OCI-LY1 (cell line): ENCODE results near the gene POGK.
A peak's percentile ranks its signal among the peaks of the same experiment; 100 is the strongest.

Experiments
- H2AFZ ChIP-seq: fragments of 200-600 bp; sonication (generic), shearing (Covaris generic); 2 replicates; pipeline ENCODE4 v1.6.0; 2014; ENCODE audit warnings: antibody characterized with exemption, mild to moderate bottlenecking, low read length
- H3F3A ChIP-seq: fragments of 200-600 bp; sonication (generic), shearing (Covaris generic); 2 replicates; pipeline ENCODE4 v1.6.0; 2014; ENCODE audit warnings: mild to moderate bottlenecking, antibody characterized with exemption, low read length, moderate library complexity; ENCODE audit not compliant: insufficient read depth
- H3K27ac ChIP-seq: fragments of 200-600 bp; sonication (generic); 2 replicates; pipeline ENCODE4 v1.5.1; 2014; ENCODE audit warnings: low read length, mixed run types, mild to moderate bottlenecking, low read depth; ENCODE audit not compliant: poor library complexity, severe bottlenecking
- H3K27me3 ChIP-seq: fragments of 200-600 bp; sonication (generic); 2 replicates; pipeline ENCODE4 v1.6.0; 2014; ENCODE audit warnings: antibody characterized with exemption, mild to moderate bottlenecking, low read length, moderate library complexity; ENCODE audit not compliant: insufficient read depth
- H3K36me3 ChIP-seq: fragments of 200-600 bp; sonication (generic); 2 replicates; pipeline ENCODE4 v1.6.1; 2014; ENCODE audit warnings: mild to moderate bottlenecking, antibody characterized with exemption, low read length, moderate library complexity, mixed read lengths; ENCODE audit not compliant: insufficient read depth
- H3K4me1 ChIP-seq: fragments of 200-600 bp; sonication (generic); 2 replicates; pipeline ENCODE4 v1.5.1; 2014; ENCODE audit warnings: mild to moderate bottlenecking, low read length, moderate library complexity; ENCODE audit not compliant: insufficient read depth, severe bottlenecking
- H3K4me2 ChIP-seq: fragments of 200-600 bp; sonication (generic), shearing (Covaris generic); 2 replicates; pipeline ENCODE4 v1.6.1; 2014; ENCODE audit warnings: low read length
- H3K4me3 ChIP-seq: fragments of 200-600 bp; sonication (generic); 2 replicates; pipeline ENCODE4 v1.5.1; 2014; ENCODE audit warnings: low read length, low read depth, mild to moderate bottlenecking, mixed read lengths; ENCODE audit not compliant: poor library complexity, severe bottlenecking
- H3K79me2 ChIP-seq: fragments of 200-600 bp; shearing (Covaris generic); 2 replicates; pipeline ENCODE4 v1.6.1; 2016; ENCODE audit warnings: mixed run types, low read length, mixed read lengths; ENCODE audit not compliant: insufficient read depth
- H3K9ac ChIP-seq: fragments of 200-600 bp; sonication (generic), shearing (Covaris generic); 2 replicates; pipeline ENCODE4 v1.6.1; 2014; ENCODE audit warnings: mild to moderate bottlenecking, low read length, mixed read lengths
- H3K9me2 ChIP-seq: fragments of 200-600 bp; sonication (generic), shearing (Covaris generic); 2 replicates; pipeline ENCODE4 v1.6.1; 2014; ENCODE audit warnings: low read depth, mild to moderate bottlenecking, low read length, mixed read lengths
- H3K9me3 ChIP-seq: fragments of 200-600 bp; shearing (Covaris generic); 2 replicates; pipeline ENCODE4 v1.6.1; 2014; ENCODE audit warnings: low read length, mixed read lengths
- H4K20me1 ChIP-seq: fragments of 200-600 bp; sonication (generic), shearing (Covaris generic); 2 replicates; pipeline ENCODE4 v1.6.0; 2016; ENCODE audit warnings: mild to moderate bottlenecking, low read length; ENCODE audit not compliant: insufficient read depth
- CTCF ChIP-seq: fragments of 200-600 bp; sonication (generic), shearing (Covaris generic); IDR thresholded peaks from 2 replicates; pipeline ENCODE4 v1.5.1; 2017; ENCODE audit warnings: mild to moderate bottlenecking, antibody characterized with exemption, low read length, moderate library complexity, mixed read lengths
- EZH2 ChIP-seq: fragments of 200-600 bp; sonication (generic), shearing (Covaris generic); IDR thresholded peaks from 2 replicates; pipeline ENCODE4 v1.8.0; 2017; ENCODE audit warnings: borderline replicate concordance, mixed run types, mild to moderate bottlenecking, antibody characterized with exemption, low read length, moderate library complexity, mixed read lengths

Gene POGK

GRCh38 chr1:166882893-166883292 is 43.6 kb downstream of the POGK start:
- no peaks in the 10 kb centered on the region for H3F3A ChIP-seq
- H3K27me3 ChIP-seq = peaks cover 7% of the 10 kb centered on the region; the same call in 1 of the 2 replicates
- no peaks in the 10 kb centered on the region for H4K20me1 ChIP-seq
- no peak overlapping the region for H3K9ac ChIP-seq
- no peaks in the 10 kb centered on the region for H3K36me3 ChIP-seq
- H3K4me2 ChIP-seq = no peak overlapping the region
- H3K9me3 ChIP-seq = no peaks in the 10 kb centered on the region
- no peak overlapping the region for H3K27ac ChIP-seq
- no peak overlapping the region for H3K4me3 ChIP-seq
- TF ChIP-seq EZH2 (no peak), CTCF (no peak)
- no peak overlapping the region for H2AFZ ChIP-seq
- no peaks in the 10 kb centered on the region for H3K79me2 ChIP-seq
- peaks cover 3% of the 10 kb centered on the region for H3K4me1 ChIP-seq
- no peaks in the 10 kb centered on the region for H3K9me2 ChIP-seq

- H3K36me3 ChIP-seq = no peaks in the 10 kb centered on the region
- H3K9me2 ChIP-seq = no peaks in the 10 kb centered on the region
- no peaks in the 10 kb centered on the region for H3K9me3 ChIP-seq
- H4K20me1 ChIP-seq = no peaks in the 10 kb centered on the region
- TF ChIP-seq EZH2 (no peak), CTCF (peak; percentile 65)
- H3K27me3 ChIP-seq = peaks cover 7% of the 10 kb centered on the region; the same call in 1 of the 2 replicates
- H3K27ac ChIP-seq = no peak overlapping the region
- H3K4me3 ChIP-seq = no peak overlapping the region
- H3K4me2 ChIP-seq = no peak overlapping the region
- H3F3A ChIP-seq = no peaks in the 10 kb centered on the region
- no peaks in the 10 kb centered on the region for H3K79me2 ChIP-seq
- no peak overlapping the region for H3K9ac ChIP-seq
- peaks cover 3% of the 10 kb centered on the region for H3K4me1 ChIP-seq
- H2AFZ ChIP-seq = no peak overlapping the region
Measured at GRCh38 chr1:166884040-166884642, 44.9 kb downstream of the POGK start.

- Histone ChIP-seq H4K20me1 (no peaks in the 10 kb centered on the region), H3K27me3 (peaks cover 7% of the 10 kb centered on the region; the same call in 1 of the 2 replicates), H3K4me3 (no peak overlapping the region), H3K9ac (no peak overlapping the region), H2AFZ (no peak overlapping the region), H3K9me3 (no peaks in the 10 kb centered on the region), H3K4me1 (peaks cover 3% of the 10 kb centered on the region), H3K79me2 (no peaks in the 10 kb centered on the region), H3K4me2 (no peak overlapping the region), H3K9me2 (no peaks in the 10 kb centered on the region), H3K27ac (no peak overlapping the region), H3K36me3 (no peaks in the 10 kb centered on the region), H3F3A (no peaks in the 10 kb centered on the region)
- TF ChIP-seq CTCF (no peak), EZH2 (no peak)
Measured at GRCh38 chr1:166884971-166885370, 45.7 kb downstream of the POGK start.
